Left lung (tissue), 10 donors: ENCODE results near the gene DGKD. TPM values are rescaled to one million over a fixed set of nuclear protein-coding genes. Genes with fewer than 3 reads are reported as not detected.

Experiments
- ATAC-seq: fragments of 200-7000 bp; cut with Tn5 transposase; one replicate; pipeline ENCODE4 v1.9.1; 2020; ENCODE audit warnings: moderate library complexity
- DNase-seq, 4 donors: peaks; one replicate each; pipeline ENCODE4 v3.0.0-alpha.2; 2013 to 2020
- H3K27ac ChIP-seq, 2 donors: fragments of 200-600 bp; sonication (generic) in 1 of 2; one replicate each; pipeline versions ENCODE4 v1.5.0 to v1.8.0; 2020 to 2021
- H3K27me3 ChIP-seq, 2 donors: fragments of 200-600 bp; sonication (generic) in 1 of 2; one replicate each; pipeline versions ENCODE4 v1.5.0 to v1.8.0; 2020 to 2021
- H3K36me3 ChIP-seq, 2 donors: fragments of 200-600 bp; sonication (generic) in 1 of 2; one replicate each; pipeline versions ENCODE4 v1.5.0 to v1.8.0; 2020 to 2021
- H3K4me1 ChIP-seq, 2 donors: fragments of 200-600 bp; one replicate each; pipeline ENCODE4 v1.8.0; 2021
- H3K4me3 ChIP-seq, 2 donors: fragments of 200-600 bp; sonication (generic) in 1 of 2; one replicate each; pipeline versions ENCODE4 v1.5.0 to v1.8.0; 2020 to 2021; ENCODE audit warnings: mild to moderate bottlenecking in 1 of 2
- H3K9me3 ChIP-seq, 2 donors: fragments of 200-600 bp; sonication (generic) in 1 of 2; one replicate each; pipeline versions ENCODE4 v1.5.0 to v1.8.0; 2020 to 2021
- intact Hi-C, 2 donors: fragments of 100-400 bp; cut with DNase I; formaldehyde crosslinking; loops; one replicate each; pipeline versions ENCODE4 v1.11.2 to v1.14.2; 2022
- polyA plus RNA-seq, 6 donors: library from polyadenylated mRNA; unstranded; fragments of 120-200 nt; gene quantifications; one replicate each; pipeline ENCODE4 v1.2.1, GENCODE V29; 2013; ENCODE audit not compliant: insufficient read length in 6 of 6
- total RNA-seq, 2 donors: library from RNA; stranded (reverse); fragmentation: NEBNext Ultra II Directional; extraction: Animal tissue kit (Norgen Biotek cat#: 25700); gene quantifications; one replicate each; pipeline ENCODE4 v1.2.1, GENCODE V29; 2021
- TF ChIP-seq, protein P1 (sequence below), 2 donors: fragments of 200-600 bp; sonication (generic) in 1 of 2; IDR thresholded peaks; one replicate each; pipeline versions ENCODE4 v1.5.0 to v1.8.0; 2021; ENCODE audit warnings: antibody characterized with exemption in 2 of 2
- donor health status: DM: no; HTN: yes; CAD: no.
- donor health status: DM: no; HTN: no; CAD: no.

The DGKD gene
- total and polyA plus RNA-seq, 8 donors, result 22.9 to 98.0 (median 32.6) TPM

DNA sequence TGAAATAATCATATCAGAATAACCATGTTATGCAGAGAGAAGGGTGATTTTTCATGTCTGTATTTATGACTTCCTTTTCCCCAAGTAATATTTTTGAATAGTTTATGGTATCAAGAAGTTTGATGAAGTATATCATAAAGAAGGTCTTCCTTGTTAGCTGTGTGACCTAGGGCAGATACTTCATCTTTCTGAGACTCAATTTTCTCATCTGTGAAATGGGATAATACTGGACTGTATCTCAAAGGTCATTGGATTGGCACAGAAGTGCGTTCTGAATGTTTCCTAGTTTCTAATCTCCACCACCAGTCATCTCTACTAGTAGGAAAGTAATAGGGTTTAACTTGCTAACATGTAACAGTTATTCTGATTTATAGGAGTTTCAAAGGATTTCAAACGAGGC lies 52.6 kb downstream of the DGKD start:
- DNase-seq (no peak), ATAC-seq (no peak)
- no peaks in the 10 kb centered on the region for H3K27me3 ChIP-seq
- H3K4me3 ChIP-seq, result no peak overlapping the region
- peaks cover 0 to 11% of the 10 kb centered on the region in 2 donors for H3K9me3 ChIP-seq
- intact Hi-C loops, result no loop called here
- TF ChIP-seq, protein P1, sequence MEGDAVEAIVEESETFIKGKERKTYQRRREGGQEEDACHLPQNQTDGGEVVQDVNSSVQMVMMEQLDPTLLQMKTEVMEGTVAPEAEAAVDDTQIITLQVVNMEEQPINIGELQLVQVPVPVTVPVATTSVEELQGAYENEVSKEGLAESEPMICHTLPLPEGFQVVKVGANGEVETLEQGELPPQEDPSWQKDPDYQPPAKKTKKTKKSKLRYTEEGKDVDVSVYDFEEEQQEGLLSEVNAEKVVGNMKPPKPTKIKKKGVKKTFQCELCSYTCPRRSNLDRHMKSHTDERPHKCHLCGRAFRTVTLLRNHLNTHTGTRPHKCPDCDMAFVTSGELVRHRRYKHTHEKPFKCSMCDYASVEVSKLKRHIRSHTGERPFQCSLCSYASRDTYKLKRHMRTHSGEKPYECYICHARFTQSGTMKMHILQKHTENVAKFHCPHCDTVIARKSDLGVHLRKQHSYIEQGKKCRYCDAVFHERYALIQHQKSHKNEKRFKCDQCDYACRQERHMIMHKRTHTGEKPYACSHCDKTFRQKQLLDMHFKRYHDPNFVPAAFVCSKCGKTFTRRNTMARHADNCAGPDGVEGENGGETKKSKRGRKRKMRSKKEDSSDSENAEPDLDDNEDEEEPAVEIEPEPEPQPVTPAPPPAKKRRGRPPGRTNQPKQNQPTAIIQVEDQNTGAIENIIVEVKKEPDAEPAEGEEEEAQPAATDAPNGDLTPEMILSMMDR (IDR thresholded peaks at IDR 0.05), result no peak
- no peak overlapping the region for H3K27ac ChIP-seq
- H3K36me3 ChIP-seq, result peaks cover 0 to 8% of the 10 kb centered on the region in 2 donors
- peaks cover 4 to 25% of the 10 kb centered on the region in 2 donors for H3K4me1 ChIP-seq

DNA sequence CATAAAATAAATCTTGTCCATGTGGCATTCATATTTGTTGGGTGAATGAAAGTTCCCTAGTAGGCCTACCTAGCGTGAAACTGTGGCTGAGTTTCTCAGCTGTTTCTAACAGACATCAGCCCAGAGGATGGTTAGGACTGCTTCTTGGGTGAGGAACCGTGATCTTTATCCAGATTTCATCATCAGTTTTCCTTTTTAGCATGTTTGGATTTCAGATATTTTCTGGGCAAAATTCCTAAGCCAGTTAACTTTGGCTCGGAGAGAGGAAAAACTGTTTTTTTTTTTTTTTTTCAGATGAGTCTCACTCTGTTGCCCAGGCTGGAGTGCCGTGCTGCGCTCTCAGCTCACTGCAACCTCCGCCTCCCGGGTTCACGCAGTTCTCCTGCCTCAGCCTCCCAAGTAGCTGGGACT lies 53.5 kb downstream of the DGKD start:
- TF ChIP-seq, protein P1 (IDR thresholded peaks at IDR 0.05), result no peak
- Histone ChIP-seq H3K9me3 (peaks cover 0 to 19% of the 10 kb centered on the region in 2 donors), H3K27ac (no peak overlapping the region), H3K36me3 (peaks cover 0 to 8% of the 10 kb centered on the region in 2 donors), H3K4me3 (no peak overlapping the region), H3K27me3 (no peaks in the 10 kb centered on the region), H3K4me1 (peaks cover 4 to 25% of the 10 kb centered on the region in 2 donors)
- peak; percentile 9 for ATAC-seq
- intact Hi-C loops, result no loop called here
- DNase-seq, result peak in 1 of 4 donors; percentile 56

DNA sequence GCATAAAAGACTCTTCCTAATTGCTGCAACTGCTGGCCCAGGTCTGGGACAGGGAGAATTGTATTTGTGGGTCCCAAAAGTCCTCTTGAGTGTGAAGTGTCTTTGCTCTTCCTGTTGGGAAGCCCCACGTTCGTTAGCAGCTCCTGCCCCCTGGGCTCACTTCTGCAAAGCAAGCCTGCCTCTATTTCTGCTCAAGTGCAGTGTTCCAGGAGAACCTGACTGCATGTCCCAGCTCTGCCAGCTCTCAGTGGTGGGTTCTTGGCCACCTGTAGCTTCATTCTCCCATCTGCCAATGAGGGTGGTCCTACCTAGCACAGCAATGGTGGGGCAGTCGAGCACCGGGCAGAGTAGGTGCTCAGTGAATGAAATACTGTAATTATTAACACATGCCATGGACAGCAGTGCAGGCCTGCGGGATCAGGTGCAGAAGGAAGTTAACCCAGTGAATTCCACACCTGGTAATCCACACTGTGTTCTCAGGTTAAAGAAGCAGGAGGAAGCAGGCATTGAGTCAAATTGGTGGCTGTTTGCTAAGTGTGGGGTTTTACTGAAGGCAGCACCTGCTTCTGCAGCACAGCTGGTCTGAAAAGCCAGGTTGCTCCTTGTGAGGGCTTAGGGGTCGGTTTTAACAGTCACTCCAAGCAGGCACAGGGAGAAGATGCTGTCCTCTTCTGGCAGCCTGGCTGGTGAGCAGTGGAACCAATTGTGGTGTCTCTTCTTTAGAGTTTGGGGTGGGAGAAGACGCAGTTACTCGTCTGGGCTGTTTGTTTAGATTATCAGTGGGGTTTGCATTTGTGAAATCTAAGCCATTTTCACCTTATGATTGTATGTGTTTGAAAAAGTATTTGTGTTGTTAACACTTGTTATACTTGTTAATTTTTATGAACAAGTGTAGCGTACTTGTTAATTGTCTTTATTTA lies 54.3 kb downstream of the DGKD start:
- DNase-seq, result no peak
- peaks cover 0 to 19% of the 10 kb centered on the region in 2 donors for H3K9me3 ChIP-seq
- no peak overlapping the region for H3K4me3 ChIP-seq
- TF ChIP-seq, protein P1 (IDR thresholded peaks at IDR 0.05), result no peak
- H3K27ac ChIP-seq, result peak overlapping the region in 1 of 2 donors; percentile 34
- H3K4me1 ChIP-seq, result peaks cover 4 to 28% of the 10 kb centered on the region in 2 donors
- peak; percentile 13 for ATAC-seq
- intact Hi-C loops, result no loop called here
- peaks cover 0 to 8% of the 10 kb centered on the region in 2 donors for H3K36me3 ChIP-seq
- no peaks in the 10 kb centered on the region for H3K27me3 ChIP-seq

DNA sequence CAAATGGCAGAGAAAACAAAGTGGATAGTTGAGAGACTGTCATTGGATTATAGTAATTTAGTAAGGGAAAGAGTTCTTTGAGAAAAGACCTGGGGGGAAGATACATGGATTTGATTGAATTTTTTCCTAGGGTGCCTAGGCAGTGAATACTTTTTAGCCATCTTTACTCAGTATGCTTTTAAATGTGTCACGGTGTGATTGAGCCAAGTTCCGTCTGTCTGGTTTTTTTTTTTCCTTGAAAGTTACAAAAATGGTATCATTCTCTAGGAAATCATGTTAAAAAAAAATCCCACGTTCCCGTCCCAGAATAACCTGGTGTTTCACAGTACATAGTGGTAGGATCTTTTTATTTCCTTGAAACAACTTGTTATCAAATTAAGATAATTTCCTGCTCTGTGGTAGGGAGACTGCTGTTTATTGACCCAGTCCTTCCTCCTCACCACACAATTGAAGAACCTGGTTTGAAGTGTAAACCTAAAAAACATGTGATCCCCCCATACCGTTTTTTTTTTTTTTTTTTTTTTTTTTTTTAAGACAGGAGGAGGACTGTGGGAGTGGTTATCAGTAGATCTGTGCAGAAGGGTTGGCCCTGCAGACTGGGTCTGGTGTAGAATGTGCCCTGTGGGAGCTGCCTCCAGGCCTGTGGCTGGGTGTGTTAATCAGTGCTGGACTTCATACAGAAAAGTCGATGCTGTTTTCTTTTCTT lies 55.1 kb downstream of the DGKD start:
- H3K9me3 ChIP-seq, result peaks cover 0 to 19% of the 10 kb centered on the region in 2 donors
- TF ChIP-seq, protein P1 (IDR thresholded peaks at IDR 0.05), result no peak
- peaks cover 4 to 35% of the 10 kb centered on the region in 2 donors for H3K4me1 ChIP-seq
- H3K27ac ChIP-seq, result peak overlapping the region; percentile 31 to 34
- peak; percentile 67 for ATAC-seq
- intact Hi-C loops, result no loop called here
- DNase-seq, result no peak
- peaks cover 0 to 12% of the 10 kb centered on the region in 2 donors for H3K36me3 ChIP-seq
- no peak overlapping the region for H3K4me3 ChIP-seq
- no peaks in the 10 kb centered on the region for H3K27me3 ChIP-seq
